ENCODE results near the gene CCDC183. TPM values are rescaled to one million over a fixed set of nuclear protein-coding genes. Genes with fewer than 3 reads are reported as not detected.

Gene CCDC183
- total RNA-seq, 4 donors from 2014 or later = 25.2 to 161 (median 63.5) TPM

DNA sequence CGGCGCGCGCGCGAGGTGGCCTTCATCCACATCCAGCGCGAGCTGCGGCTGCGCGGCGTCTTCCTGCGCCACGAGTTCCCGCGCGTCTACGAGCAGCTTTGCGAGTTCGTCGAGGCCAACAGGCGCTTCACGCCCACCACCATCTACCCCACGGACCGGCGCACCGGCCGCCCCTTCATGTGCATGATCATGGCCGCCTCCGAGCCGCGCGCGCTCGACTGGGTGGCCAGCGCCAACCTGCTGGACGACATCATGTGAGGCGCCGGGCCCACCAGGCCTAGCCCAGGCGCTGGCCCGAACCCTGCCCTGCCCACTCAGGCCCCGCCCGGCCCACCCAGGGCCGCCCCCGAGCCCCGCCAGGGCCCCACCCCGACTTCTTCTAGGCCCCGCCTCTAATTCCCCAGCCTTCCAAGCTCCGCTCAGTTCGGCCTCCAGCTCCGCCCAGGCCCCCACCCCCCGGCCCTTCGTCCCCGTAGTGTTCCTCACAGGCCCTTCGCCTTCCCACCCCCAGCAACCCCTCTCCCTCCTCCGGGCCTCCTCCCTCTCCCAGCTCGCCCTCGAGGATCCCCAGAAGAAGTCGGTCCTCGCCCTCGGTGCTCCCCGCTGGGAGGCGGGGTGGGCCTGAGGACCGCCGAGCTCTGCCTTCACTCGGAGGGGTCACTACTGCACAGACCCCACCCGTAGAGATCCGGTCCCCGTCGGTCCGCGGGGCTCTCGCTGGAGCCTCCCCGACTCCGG lies 51.1 kb downstream of the CCDC183 start:
- H3K27me3 ChIP-seq = peaks cover 41% of the 10 kb centered on the region

DNA sequence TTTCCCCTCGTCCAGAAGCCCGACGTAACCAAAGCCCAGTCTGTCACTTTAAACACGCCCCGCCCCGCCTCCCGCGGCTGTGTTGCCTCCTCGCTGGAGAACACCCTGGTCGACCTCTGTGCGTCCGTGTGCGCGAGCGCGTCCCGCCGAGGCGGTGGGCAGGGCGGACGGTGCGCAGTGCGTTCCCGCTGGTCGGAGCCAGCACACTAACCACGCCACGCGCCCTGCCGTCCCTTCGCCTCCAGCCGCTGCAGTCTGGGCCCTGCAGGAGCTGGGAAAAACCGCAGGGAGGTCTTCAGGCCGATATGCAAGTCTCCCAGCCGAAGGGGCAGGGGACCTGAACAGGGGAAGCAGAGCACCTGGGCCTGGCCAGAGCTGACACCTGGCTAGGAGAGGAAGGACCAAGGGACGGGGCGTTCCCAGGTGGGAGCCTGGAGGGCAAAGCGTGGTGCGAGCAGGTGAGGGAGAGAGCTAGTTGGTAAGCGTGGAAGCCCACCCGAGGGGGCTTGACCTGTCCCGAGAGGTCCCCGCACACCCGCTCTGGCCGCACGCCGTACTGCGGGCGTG lies 51.8 kb downstream of the CCDC183 start:
- Histone ChIP-seq H3K27me3 (peaks cover 41% of the 10 kb centered on the region), H3K4me3 (peak overlapping the region; percentile 55 to 81 (median 66)), H3K9me3 (no peaks in the 10 kb centered on the region), H3K36me3 (no peaks in the 10 kb centered on the region), H3K4me1 (peaks cover 27 to 61% (median 42%) of the 10 kb centered on the region in 4 donors), H3K27ac (peak overlapping the region; percentile 89 to 97 (median 94))
- DNase-seq = peak; percentile 94
- TF ChIP-seq, protein P1, sequence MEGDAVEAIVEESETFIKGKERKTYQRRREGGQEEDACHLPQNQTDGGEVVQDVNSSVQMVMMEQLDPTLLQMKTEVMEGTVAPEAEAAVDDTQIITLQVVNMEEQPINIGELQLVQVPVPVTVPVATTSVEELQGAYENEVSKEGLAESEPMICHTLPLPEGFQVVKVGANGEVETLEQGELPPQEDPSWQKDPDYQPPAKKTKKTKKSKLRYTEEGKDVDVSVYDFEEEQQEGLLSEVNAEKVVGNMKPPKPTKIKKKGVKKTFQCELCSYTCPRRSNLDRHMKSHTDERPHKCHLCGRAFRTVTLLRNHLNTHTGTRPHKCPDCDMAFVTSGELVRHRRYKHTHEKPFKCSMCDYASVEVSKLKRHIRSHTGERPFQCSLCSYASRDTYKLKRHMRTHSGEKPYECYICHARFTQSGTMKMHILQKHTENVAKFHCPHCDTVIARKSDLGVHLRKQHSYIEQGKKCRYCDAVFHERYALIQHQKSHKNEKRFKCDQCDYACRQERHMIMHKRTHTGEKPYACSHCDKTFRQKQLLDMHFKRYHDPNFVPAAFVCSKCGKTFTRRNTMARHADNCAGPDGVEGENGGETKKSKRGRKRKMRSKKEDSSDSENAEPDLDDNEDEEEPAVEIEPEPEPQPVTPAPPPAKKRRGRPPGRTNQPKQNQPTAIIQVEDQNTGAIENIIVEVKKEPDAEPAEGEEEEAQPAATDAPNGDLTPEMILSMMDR (IDR thresholded peaks at IDR 0.05) = no peak
- TF ChIP-seq POLR2AphosphoS5 (IDR thresholded peaks at IDR 0.05) = peak; percentile 95 to 98 (median 97)
- TF ChIP-seq POLR2A (IDR thresholded peaks at IDR 0.05) = peak; percentile 96
- intact Hi-C loops (cut with DNase I; ENCODE audit: low total_unique reads) = no loop called here
- 2% methylated on average over 45 of the region's 48 CpGs; no CpG with 5 or more reads in 1 of the 2 donors for WGBS, 2 donors (ENCODE audit: low coverage in 1 of 2)
- in situ Hi-C loops (cut with MboI; ENCODE audit: low pct_ligation_motif_present in 1 of 4, low pct_unique_long_range_greater_than_20kb in 1 of 4, low sequenced_read_pairs in 3 of 4) = no loop called here

More for the DNA sequence above, 51.1 kb downstream of the CCDC183 start:
- Histone ChIP-seq H3K27ac (peak overlapping the region; percentile 89 to 97 (median 94)), H3K36me3 (no peaks in the 10 kb centered on the region), H3K9me3 (no peaks in the 10 kb centered on the region), H3K4me1 (peaks cover 27 to 67% (median 48%) of the 10 kb centered on the region in 4 donors), H3K4me3 (peak overlapping the region in 3 of 4 donors; percentile 55 to 69 (median 63))
- in situ Hi-C loops (cut with MboI; ENCODE audit: low pct_ligation_motif_present in 1 of 4, low pct_unique_long_range_greater_than_20kb in 1 of 4, low sequenced_read_pairs in 3 of 4) = no loop called here
- no peak for TF ChIP-seq POLR2A (IDR thresholded peaks at IDR 0.05)
- TF ChIP-seq, protein P1 (IDR thresholded peaks at IDR 0.05) = no peak
- peak in 1 of 3 donors; percentile 40 for TF ChIP-seq POLR2AphosphoS5 (IDR thresholded peaks at IDR 0.05)
- no peak for TF ChIP-seq EP300 (IDR thresholded peaks at IDR 0.05; ENCODE audit: low read depth)
- peak; percentile 81 for DNase-seq
- intact Hi-C loops (cut with DNase I; ENCODE audit: low total_unique reads) = no loop called here
- WGBS, 2 donors (ENCODE audit: low coverage in 1 of 2) = 44% methylated on average over 16 of the region's 75 CpGs; no CpG with 5 or more reads in 1 of the 2 donors

DNA sequence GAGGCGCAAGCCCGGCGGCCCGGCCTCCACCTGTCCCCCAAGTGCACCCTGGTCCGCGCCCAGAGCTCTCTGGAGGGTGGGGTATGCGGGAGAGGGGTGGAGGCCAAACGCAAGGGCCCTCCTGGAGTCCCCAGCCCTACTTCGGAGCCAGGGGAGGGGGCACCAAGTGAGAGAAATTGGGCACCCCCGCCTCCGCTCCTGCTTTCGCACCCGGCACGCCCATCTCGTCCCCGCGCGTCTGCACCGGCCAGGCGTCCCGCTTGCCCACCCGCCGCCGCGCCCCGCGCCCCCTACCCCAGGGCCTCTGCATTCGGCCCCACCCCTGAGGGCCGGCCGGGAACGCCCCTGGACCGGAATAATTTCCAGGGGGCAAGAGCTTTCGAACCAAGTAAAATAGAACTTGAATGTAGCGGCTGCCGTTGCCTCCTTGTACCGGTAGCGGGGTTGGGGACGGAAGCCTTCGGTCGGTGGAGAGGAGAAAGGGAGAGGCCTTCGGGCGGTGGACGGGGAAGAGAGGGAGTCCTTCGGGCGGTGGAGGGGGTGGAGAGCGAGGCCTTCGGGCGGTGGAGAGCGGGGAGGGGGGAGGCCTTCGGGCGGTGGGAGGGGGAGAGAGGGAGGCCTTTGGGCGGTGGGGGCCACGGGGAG lies 52.4 kb downstream of the CCDC183 start:
- DNase-seq = peak; percentile 54
- 2% methylated on average over 35 of the region's 53 CpGs; no CpG with 5 or more reads in 1 of the 2 donors for WGBS, 2 donors (ENCODE audit: low coverage in 1 of 2)
- Histone ChIP-seq H3K36me3 (no peaks in the 10 kb centered on the region), H3K9me3 (no peaks in the 10 kb centered on the region), H3K27me3 (peaks cover 35% of the 10 kb centered on the region), H3K4me3 (peak overlapping the region; percentile 55 to 81 (median 66)), H3K4me1 (peaks cover 21 to 55% (median 36%) of the 10 kb centered on the region in 4 donors), H3K27ac (peak overlapping the region; percentile 89 to 97 (median 94))
- intact Hi-C loops (cut with DNase I; ENCODE audit: low total_unique reads) (no loop called here), in situ Hi-C loops (cut with MboI; ENCODE audit: low pct_ligation_motif_present in 1 of 4, low pct_unique_long_range_greater_than_20kb in 1 of 4, low sequenced_read_pairs in 3 of 4) (no loop called here)
- TF ChIP-seq POLR2A (IDR thresholded peaks at IDR 0.05) = no peak
- peak in 1 of 3 donors; percentile 4 for TF ChIP-seq POLR2AphosphoS5 (IDR thresholded peaks at IDR 0.05)

DNA sequence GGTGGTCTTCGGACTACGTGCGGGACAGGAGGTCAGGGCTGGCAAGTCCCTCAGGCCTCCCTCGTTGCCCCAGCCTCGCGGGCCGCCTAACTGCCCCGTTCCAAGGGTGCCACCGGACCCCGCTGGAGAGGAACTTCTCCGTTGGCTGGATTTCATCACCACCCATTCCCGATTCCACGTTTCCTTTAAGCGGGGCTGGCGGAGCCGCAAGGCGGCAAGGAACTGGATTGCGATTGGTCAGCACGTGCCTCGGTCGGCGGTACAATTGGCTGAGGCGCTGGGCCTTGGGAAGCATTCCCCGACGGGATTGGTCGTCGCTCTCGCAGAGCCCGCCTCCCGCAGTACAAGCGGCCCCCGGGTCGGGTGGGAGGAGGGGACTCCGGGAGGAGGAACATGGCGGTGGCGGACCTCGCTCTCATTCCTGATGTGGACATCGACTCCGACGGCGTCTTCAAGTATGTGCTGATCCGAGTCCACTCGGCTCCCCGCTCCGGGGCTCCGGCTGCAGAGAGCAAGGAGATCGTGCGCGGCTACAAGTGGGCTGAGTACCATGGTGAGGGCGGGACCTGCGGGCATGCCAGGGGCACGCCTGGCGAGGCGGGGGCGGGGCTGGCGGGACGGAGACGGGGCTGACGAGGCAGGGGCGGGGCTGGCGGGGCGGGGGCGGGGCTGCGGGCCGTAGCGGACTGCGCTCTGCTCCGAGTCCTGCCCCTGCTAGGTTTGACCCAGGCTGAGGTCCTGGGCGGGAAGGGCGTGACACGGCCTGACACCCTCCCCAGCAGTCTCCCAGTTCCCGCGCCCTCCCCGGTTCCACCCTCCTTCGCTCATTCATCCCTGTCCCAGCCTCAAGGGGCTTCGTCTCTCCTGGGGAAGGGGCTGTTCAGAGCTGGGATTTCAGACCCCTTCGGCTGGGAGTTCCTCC lies 53.2 kb downstream of the CCDC183 start, which contains the start of gene PHPT1:
TSS of gene PHPT1 (plus strand) at position 372 of the 922 bp plus-strand sequence. CDS start at position 394, 22 bp downstream.
- Histone ChIP-seq H3K4me3 (peak within 1 kb of the TSS; percentile 55 to 81 (median 66)), H3K36me3 (no peaks in the 10 kb centered on the region), H3K27ac (peak within 1 kb of the TSS; percentile 89 to 97 (median 94)), H3K27me3 (peaks cover 28% of the 10 kb centered on the region), H3K9me3 (no peaks in the 10 kb centered on the region), H3K4me1 (peaks cover 14 to 47% (median 28%) of the 10 kb centered on the region in 4 donors)
- intact Hi-C loops (cut with DNase I; ENCODE audit: low total_unique reads) = no loop called here
- peak; percentile 98 for DNase-seq
- 1% methylated on average over 50 of the region's 77 CpGs; no CpG with 5 or more reads in 1 of the 2 donors for WGBS, 2 donors (ENCODE audit: low coverage in 1 of 2)
- in situ Hi-C loops (cut with MboI; ENCODE audit: low pct_ligation_motif_present in 1 of 4, low pct_unique_long_range_greater_than_20kb in 1 of 4, low sequenced_read_pairs in 3 of 4) = no loop called here
- TF ChIP-seq EP300 (IDR thresholded peaks at IDR 0.05; ENCODE audit: low read depth) (peak; percentile 27), POLR2A (IDR thresholded peaks at IDR 0.05) (peak; percentile 85), POLR2AphosphoS5 (IDR thresholded peaks at IDR 0.05) (peak; percentile 74 to 96 (median 88))
- TF ChIP-seq, protein P1 (IDR thresholded peaks at IDR 0.05) = no peak
